Esophagus squamous epithelium (tissue), 5 donors: ENCODE data around the gene SP100. TPM values are rescaled to one million over a fixed set of nuclear protein-coding genes. Genes with fewer than 3 reads are reported as not detected.

Source experiments
- DNase-seq: peaks from one replicate; lab custom pipeline; 2025; lab: John Stamatoyannopoulos, UW
- H3K27ac ChIP-seq, 4 donors: fragments of 200-600 bp; sonication (generic); one replicate each; pipeline ENCODE4 v1.5.1; 2016 to 2019; ENCODE audit warnings: mild to moderate bottlenecking in 1 of 4
- H3K27me3 ChIP-seq, 4 donors: fragments of 200-600 bp; sonication (generic); 1 replicate in 3 of 4; 2 replicates in 1 of 4; pipeline versions ENCODE4 v1.5.1 to v1.6.0; 2017 to 2021; ENCODE audit warnings: antibody characterized with exemption in 1 of 4
- H3K36me3 ChIP-seq, 3 donors: fragments of 200-600 bp; sonication (generic); one replicate each; pipeline ENCODE4 v1.5.1; 2016 to 2019
- H3K4me1 ChIP-seq, 3 donors: fragments of 200-600 bp; sonication (generic); one replicate each; pipeline ENCODE4 v1.5.1; 2017 to 2019
- H3K4me3 ChIP-seq, 4 donors: fragments of 200-600 bp; sonication (generic); 1 replicate in 3 of 4; 2 replicates in 1 of 4; pipeline ENCODE4 v1.5.1; 2016 to 2019; ENCODE audit warnings: mild to moderate bottlenecking in 2 of 4, moderate library complexity in 1 of 4
- H3K9me3 ChIP-seq, 3 donors: fragments of 200-600 bp; sonication (generic); one replicate each; pipeline ENCODE4 v1.5.1; 2016 to 2019
- CTCF ChIP-seq, 6 experiments: fragments of 450-650 bp in 4 of 6; fragments of 200-600 bp in 2 of 6; sonication (generic) in 2 of 6; IDR thresholded peaks; one replicate each; pipeline ENCODE4 v1.5.1; 2016 to 2019; ENCODE audit warnings: antibody characterized with exemption in 6 of 6, mild to moderate bottlenecking in 4 of 6, moderate library complexity in 4 of 6
- POLR2A ChIP-seq, 4 donors: fragments of 450-650 bp; IDR thresholded peaks; one replicate each; pipeline ENCODE4 v1.6.1; 2017; ENCODE audit warnings: antibody characterized with exemption in 4 of 4, mild to moderate bottlenecking in 4 of 4, moderate library complexity in 3 of 4
- WGBS, 2 donors: methylation state at CpG; one replicate each; pipeline ENCODE4 v1.1.5; 2018; 5-methylcytosine and 5-hydroxymethylcytosine counted together
- intact Hi-C: fragments of 100-400 bp; cut with DNase I; formaldehyde crosslinking; loops from one replicate; pipeline ENCODE4 v1.15.0; 2022
- total RNA-seq, 4 donors: library from RNA; depleted of rRNA; stranded (reverse); fragments of >200 nt; gene quantifications; one replicate each; pipeline ENCODE4 v1.1.0, GENCODE V29; 2016
- donor health status: DM: yes; HTN: yes; CAD: no.

Gene SP100
- total RNA-seq, 4 donors from 2014 or later, result 17.8 to 69.0 (median 45.5) TPM

- intact Hi-C loops, result no loop called here
- DNase-seq, result no peak
- no peak overlapping the region for H3K27ac ChIP-seq
- no peaks in the 10 kb centered on the region for H3K27me3 ChIP-seq
- no peaks in the 10 kb centered on the region for H3K4me1 ChIP-seq
- 83% methylated on average over 8 to 9 of the region's 9 CpGs for WGBS, 2 donors
- peaks cover 0 to 11% (median 4%) of the 10 kb centered on the region in 3 donors for H3K9me3 ChIP-seq
- H3K36me3 ChIP-seq, result peaks cover 0 to 3% (median 0%) of the 10 kb centered on the region in 3 donors
- no peak for TF ChIP-seq CTCF (IDR thresholded peaks at IDR 0.05)
- no peak for TF ChIP-seq POLR2A (IDR thresholded peaks at IDR 0.05)
- H3K4me3 ChIP-seq, result no peak overlapping the region
These were observed 104.3 kb downstream of the SP100 start for GRCh38 chr2:230520061-230520874.

GRCh38 chr2:230520875-230521155, 104.8 kb downstream of the SP100 start:
- H3K9me3 ChIP-seq, result peaks cover 0 to 17% (median 10%) of the 10 kb centered on the region in 3 donors
- no peak overlapping the region for H3K4me3 ChIP-seq
- TF ChIP-seq POLR2A (IDR thresholded peaks at IDR 0.05) (no peak), CTCF (IDR thresholded peaks at IDR 0.05) (no peak)
- no peaks in the 10 kb centered on the region for H3K27me3 ChIP-seq
- no peak for DNase-seq
- intact Hi-C loops, result no loop called here
- peaks cover 0 to 7% (median 0%) of the 10 kb centered on the region in 3 donors for H3K36me3 ChIP-seq
- no peaks in the 10 kb centered on the region for H3K4me1 ChIP-seq
- H3K27ac ChIP-seq, result no peak overlapping the region

- no peaks in the 10 kb centered on the region for H3K27me3 ChIP-seq
- H3K27ac ChIP-seq, result no peak overlapping the region
- H3K9me3 ChIP-seq, result peaks cover 0 to 23% (median 13%) of the 10 kb centered on the region in 3 donors
- DNase-seq, result no peak
- no peak for TF ChIP-seq POLR2A (IDR thresholded peaks at IDR 0.05)
- TF ChIP-seq CTCF (IDR thresholded peaks at IDR 0.05), result no peak
- no peak overlapping the region for H3K4me3 ChIP-seq
- intact Hi-C loops, result no loop called here
- WGBS, 2 donors, result 88 to 100% methylated on average over 1 to 2 of the region's 2 CpGs
- peaks cover 0 to 7% (median 0%) of the 10 kb centered on the region in 3 donors for H3K36me3 ChIP-seq
- H3K4me1 ChIP-seq, result no peaks in the 10 kb centered on the region
These were observed 105.4 kb downstream of the SP100 start for GRCh38 chr2:230521386-230521785.

GRCh38 chr2:230525682-230526081, 109.7 kb downstream of the SP100 start:
- DNase-seq, result no peak
- H3K4me3 ChIP-seq, result no peak overlapping the region
- 100% methylated on average over 1 of the region's 3 CpGs; no CpG with 5 or more reads in 1 of the 2 donors for WGBS, 2 donors
- no peak for TF ChIP-seq CTCF (IDR thresholded peaks at IDR 0.05)
- no peak for TF ChIP-seq POLR2A (IDR thresholded peaks at IDR 0.05)
- peaks cover 0 to 7% (median 0%) of the 10 kb centered on the region in 3 donors for H3K36me3 ChIP-seq
- intact Hi-C loops, result no loop called here
- H3K9me3 ChIP-seq, result peaks cover 0 to 62% (median 13%) of the 10 kb centered on the region in 3 donors
- H3K27me3 ChIP-seq, result no peaks in the 10 kb centered on the region
- H3K4me1 ChIP-seq, result no peaks in the 10 kb centered on the region
- no peak overlapping the region for H3K27ac ChIP-seq

GRCh38 chr2:230537531-230537976, 121.6 kb downstream of the SP100 start:
- H3K27ac ChIP-seq, result no peak overlapping the region
- WGBS, 2 donors, result 57 to 74% methylated on average over 3 to 4 of the region's 4 CpGs
- no peaks in the 10 kb centered on the region for H3K4me1 ChIP-seq
- intact Hi-C loops, result no loop called here
- H3K27me3 ChIP-seq, result no peaks in the 10 kb centered on the region
- H3K9me3 ChIP-seq, result peaks cover 0 to 6% (median 0%) of the 10 kb centered on the region in 3 donors
- TF ChIP-seq CTCF (IDR thresholded peaks at IDR 0.05), result no peak
- TF ChIP-seq POLR2A (IDR thresholded peaks at IDR 0.05), result no peak
- DNase-seq, result no peak
- peaks cover 0 to 21% (median 0%) of the 10 kb centered on the region in 3 donors for H3K36me3 ChIP-seq
- no peak overlapping the region for H3K4me3 ChIP-seq
